Ovary (tissue), 3 donors: ENCODE results near the gene DDRGK1.

ENCODE experiments used
- CTCF ChIP-seq, 3 donors: fragments of 450-650 bp in 2 of 3; fragments of 200-600 bp in 1 of 3; IDR thresholded peaks; one replicate each; pipeline versions ENCODE4 v1.5.1 to v1.8.0; 2016 to 2022; ENCODE audit warnings: antibody characterized with exemption in 3 of 3, mild to moderate bottlenecking in 1 of 3
- EP300 ChIP-seq: sonication (generic); formaldehyde crosslinking; IDR thresholded peaks from one replicate; pipeline ENCODE4 v1.6.1; 2017; ENCODE audit warnings: antibody characterized with exemption
- donor health status: DM: no; HTN: no; CAD: no.

- no peak for TF ChIP-seq EP300
- no peak for TF ChIP-seq CTCF (IDR thresholded peaks at IDR 0.05)
Observed at GRCh38 chr20:3166913-3167342, 37.6 kb downstream of the DDRGK1 start.
